Measurements from ENCODE around the gene SGF29. TPM values are rescaled to one million over a fixed set of nuclear protein-coding genes. Genes with fewer than 3 reads are reported as not detected.

Gene SGF29
- total and polyA plus RNA-seq, 10 donors = 22.9 to 35.1 (median 27.5) TPM

Other genes with a start within 250 kb of the SGF29 start
- 10 to 100 TPM in 2 of 7 donors, 1 to 10 TPM in 3, under 1 TPM in 1, not detected in 1; 0.36 to 12.5 (median 6.0) TPM for gene NPIPB6, start 190.4 kb upstream of the SGF29 start, total RNA-seq
- 1 to 10 TPM in 1 of 3 donors, under 1 TPM in 2; 0.58 to 1.0 (median 0.59) TPM for gene NPIPB6, start 190.4 kb upstream of the SGF29 start, polyA plus RNA-seq
- gene EIF3CL, start 150.1 kb upstream of the SGF29 start, total RNA-seq = 100 to 1,000 TPM in 3 of 7 donors, 10 to 100 TPM in 4; 36.2 to 189 (median 63.3) TPM
- gene EIF3CL, start 150.1 kb upstream of the SGF29 start, polyA plus RNA-seq = 10 to 100 TPM; 26.9 to 43.5 (median 37.5) TPM
- gene NPIPB7, start 81.6 kb upstream of the SGF29 start, total RNA-seq = under 1 TPM in 2 of 7 donors, not detected in 5; 0.36 to 0.73 TPM
- gene NPIPB7, start 81.6 kb upstream of the SGF29 start, polyA plus RNA-seq = under 1 TPM; 0.13 to 0.20 (median 0.18) TPM
- 10 to 100 TPM; 32.5 to 44.1 (median 38.3) TPM for gene CLN3, start 61.8 kb upstream of the SGF29 start, total RNA-seq
- 10 to 100 TPM; 21.1 to 30.7 (median 29.9) TPM for gene CLN3, start 61.8 kb upstream of the SGF29 start, polyA plus RNA-seq
- gene APOBR, start 59.3 kb upstream of the SGF29 start, total RNA-seq = 10 to 100 TPM; 21.4 to 58.4 (median 25.7) TPM
- 10 to 100 TPM in 2 of 3 donors, 1 to 10 TPM in 1; 3.3 to 15.7 (median 12.7) TPM for gene APOBR, start 59.3 kb upstream of the SGF29 start, polyA plus RNA-seq
- 1 to 10 TPM in 5 of 7 donors, under 1 TPM in 1, not detected in 1; 0.79 to 3.9 (median 1.7) TPM for gene IL27, start 47.1 kb upstream of the SGF29 start, total RNA-seq
- gene IL27, start 47.1 kb upstream of the SGF29 start, polyA plus RNA-seq = 1 to 10 TPM in 1 of 3 donors, under 1 TPM in 2; 0.15 to 1.6 (median 0.61) TPM
- gene NUPR1, start 14.9 kb upstream of the SGF29 start, total RNA-seq = 10 to 100 TPM in 5 of 7 donors, 1 to 10 TPM in 2; 2.7 to 29.8 (median 16.1) TPM
- gene NUPR1, start 14.9 kb upstream of the SGF29 start, polyA plus RNA-seq = 10 to 100 TPM; 16.4 to 53.7 (median 28.4) TPM
- 1 to 10 TPM; 2.0 to 9.4 (median 5.5) TPM for gene SULT1A2, start 43.1 kb downstream of the SGF29 start, total RNA-seq
- 1 to 10 TPM; 1.3 to 3.9 (median 1.7) TPM for gene SULT1A2, start 43.1 kb downstream of the SGF29 start, polyA plus RNA-seq
- 100 to 1,000 TPM in 4 of 7 donors, 10 to 100 TPM in 3; 35.2 to 184 (median 124) TPM for gene SULT1A1, start 56.1 kb downstream of the SGF29 start, total RNA-seq
- 10 to 100 TPM; 42.5 to 56.6 (median 49.0) TPM for gene SULT1A1, start 56.1 kb downstream of the SGF29 start, polyA plus RNA-seq
- 1 to 10 TPM in 3 of 7 donors, under 1 TPM in 3, not detected in 1; 0.32 to 2.4 (median 0.82) TPM for gene NPIPB8, start 84.1 kb downstream of the SGF29 start, total RNA-seq
- gene NPIPB8, start 84.1 kb downstream of the SGF29 start, polyA plus RNA-seq = not detected
- gene EIF3C, start 157.5 kb downstream of the SGF29 start, total RNA-seq = 100 to 1,000 TPM in 6 of 7 donors, 10 to 100 TPM in 1; 92.2 to 413 (median 326) TPM
- 100 to 1,000 TPM; 436 to 494 (median 480) TPM for gene EIF3C, start 157.5 kb downstream of the SGF29 start, polyA plus RNA-seq
- gene NPIPB9, start 197.9 kb downstream of the SGF29 start, total RNA-seq = 10 to 100 TPM in 3 of 7 donors, 1 to 10 TPM in 4; 3.4 to 17.0 (median 8.9) TPM
- under 1 TPM; 0.59 to 0.90 (median 0.78) TPM for gene NPIPB9, start 197.9 kb downstream of the SGF29 start, polyA plus RNA-seq

Data from spleen (tissue), 10 donors.